HepG2 (cell line): ENCODE results near the gene PPP2R2C. TPM values are rescaled to one million over a fixed set of nuclear protein-coding genes. Genes with fewer than 3 reads are reported as not detected.

Experiments
- AGO2 ChIP-seq: fragments of 200-400 bp; formaldehyde crosslinking; optimal IDR thresholded peaks from 2 replicates; pipeline ENCODE3; 2017; ENCODE audit warnings: mild to moderate bottlenecking, low read depth, low read length, moderate library complexity
- CEBPB ChIP-seq: IDR thresholded peaks from 2 replicates; pipeline ENCODE4 v1.6.1; 2011; ENCODE audit warnings: low read depth, low read length, improper control_type of control experiment, borderline replicate concordance
- EP300 ChIP-seq, 3 experiments: sonication (generic) in 1 of 3; formaldehyde crosslinking in 1 of 3; IDR thresholded peaks; 2 replicates each; pipeline versions ENCODE4 v1.5.1 to v1.6.1; 2011 to 2020; ENCODE audit warnings: low read depth in 2 of 3, low read length in 2 of 3, borderline replicate concordance in 1 of 3, improper control_type of control experiment in 1 of 3, mild to moderate bottlenecking in 1 of 3, missing genetic modification reagents in 1 of 3, moderate library complexity in 1 of 3
- GATAD2A ChIP-seq: IDR thresholded peaks from 2 replicates; pipeline ENCODE4 v1.6.1; 2016
- HDAC1 ChIP-seq: sonication (generic); formaldehyde crosslinking; IDR thresholded peaks from 2 replicates; pipeline ENCODE4 v1.5.1; 2020; ENCODE audit warnings: mild to moderate bottlenecking, missing genetic modification reagents
- HNF4A ChIP-seq: sonication (generic); formaldehyde crosslinking; IDR thresholded peaks from 2 replicates; pipeline ENCODE4 v1.4.0; 2020; ENCODE audit warnings: missing genetic modification reagents
- IRF2 ChIP-seq: IDR thresholded peaks from 2 replicates; pipeline ENCODE4 v1.6.1; 2018; ENCODE audit warnings: missing genetic modification reagents, missing compliant biosample characterization
- MBD4 ChIP-seq: IDR thresholded peaks from 2 replicates; pipeline ENCODE4 v1.6.1; 2012; ENCODE audit warnings: low read length, inconsistent platforms, borderline replicate concordance
- MEIS1 ChIP-seq: sonication (generic); formaldehyde crosslinking; IDR thresholded peaks from 2 replicates; pipeline ENCODE4 v1.9.0; 2021; ENCODE audit warnings: mild to moderate bottlenecking, missing genetic modification reagents, moderate library complexity, borderline replicate concordance
- NFKB2 ChIP-seq: sonication (generic); formaldehyde crosslinking; IDR thresholded peaks from 2 replicates; pipeline ENCODE4 v1.4.0; 2020; ENCODE audit warnings: missing genetic modification reagents, borderline replicate concordance
- NFYC ChIP-seq: IDR thresholded peaks from 2 replicates; pipeline ENCODE4 v1.6.1; 2016; ENCODE audit warnings: missing genetic modification reagents, missing compliant biosample characterization
- NR3C1 ChIP-seq: sonication (generic); formaldehyde crosslinking; IDR thresholded peaks from 2 replicates; pipeline ENCODE4 v1.4.0; 2020; ENCODE audit warnings: missing genetic modification reagents
- RFXANK ChIP-seq: IDR thresholded peaks from 2 replicates; pipeline ENCODE4 v1.6.1; 2016
- SALL2 ChIP-seq: sonication (generic); formaldehyde crosslinking; IDR thresholded peaks from 2 replicates; pipeline ENCODE4 v1.8.1; 2023; ENCODE audit warnings: mild to moderate bottlenecking, missing genetic modification reagents, inconsistent platforms
- ZFP37 ChIP-seq: sonication (generic); formaldehyde crosslinking; IDR thresholded peaks from 2 replicates; pipeline ENCODE4 v1.4.0; 2020; ENCODE audit warnings: missing genetic modification reagents, borderline replicate concordance
- polyA plus RNA-seq, 8 experiments: library from polyadenylated mRNA; depleted of rRNA in 3 of 8; stranded (reverse) in 7 of 8; unstranded in 1 of 8; fragments of >200 nt; fragmentation: Illumina TruSeq in 4 of 8; extraction: Trizol in 4 of 8; gene quantifications; 2 replicates each; pipeline versions ENCODE4 v1.2.1 to v1.2.3, GENCODE V29; 2011 to 2016; ENCODE audit warnings: low read depth in 4 of 8, missing spikeins in 1 of 8, mixed read lengths in 1 of 8; ENCODE audit not compliant: insufficient read depth in 1 of 8
- total RNA-seq, 5 experiments: library from RNA; depleted of rRNA; stranded (reverse); fragments of >200 nt; fragmentation: Illumina TruSeq; extraction: Trizol; gene quantifications; 2 replicates each; pipeline ENCODE4 v1.2.3, GENCODE V29; 2016; ENCODE audit warnings: low read depth in 1 of 5
- TF ChIP-seq, protein P1 (sequence below): sonication (generic); formaldehyde crosslinking; IDR thresholded peaks from 2 replicates; pipeline ENCODE4 v1.8.0; 2022; ENCODE audit warnings: mild to moderate bottlenecking, missing genetic modification reagents
- TF ChIP-seq, protein P2 (sequence below): IDR thresholded peaks from 2 replicates; pipeline ENCODE4 v1.6.1; 2018; ENCODE audit warnings: missing genetic modification reagents, mild to moderate bottlenecking, missing compliant biosample characterization
- TF ChIP-seq, protein P3 (sequence below): sonication (generic); formaldehyde crosslinking; conservative IDR thresholded peaks from 2 replicates; pipeline ENCODE4 v1.8.0; 2022; ENCODE audit warnings: mild to moderate bottlenecking, moderate library complexity, missing genetic modification reagents
- TF ChIP-seq, protein P4 (sequence below): sonication (generic); formaldehyde crosslinking; IDR thresholded peaks from 2 replicates; pipeline ENCODE4 v1.5.1; 2020; ENCODE audit warnings: missing genetic modification reagents, mild to moderate bottlenecking, borderline replicate concordance
- TF ChIP-seq, protein P5 (sequence below): sonication (generic); formaldehyde crosslinking; IDR thresholded peaks from 2 replicates; pipeline ENCODE4 v1.4.0; 2020; ENCODE audit warnings: mild to moderate bottlenecking, missing genetic modification reagents
- TF ChIP-seq, protein P6 (sequence below): IDR thresholded peaks from 2 replicates; pipeline ENCODE4 v1.6.1; 2016; ENCODE audit warnings: missing compliant biosample characterization, missing genetic modification reagents, borderline replicate concordance

PPP2R2C gene
- total and polyA plus RNA-seq, 2 of the 13 experiments (the other 11 are each of a cell fraction or from before 2014, with no cell fraction given): 0.60 to 8.6 TPM

DNA sequence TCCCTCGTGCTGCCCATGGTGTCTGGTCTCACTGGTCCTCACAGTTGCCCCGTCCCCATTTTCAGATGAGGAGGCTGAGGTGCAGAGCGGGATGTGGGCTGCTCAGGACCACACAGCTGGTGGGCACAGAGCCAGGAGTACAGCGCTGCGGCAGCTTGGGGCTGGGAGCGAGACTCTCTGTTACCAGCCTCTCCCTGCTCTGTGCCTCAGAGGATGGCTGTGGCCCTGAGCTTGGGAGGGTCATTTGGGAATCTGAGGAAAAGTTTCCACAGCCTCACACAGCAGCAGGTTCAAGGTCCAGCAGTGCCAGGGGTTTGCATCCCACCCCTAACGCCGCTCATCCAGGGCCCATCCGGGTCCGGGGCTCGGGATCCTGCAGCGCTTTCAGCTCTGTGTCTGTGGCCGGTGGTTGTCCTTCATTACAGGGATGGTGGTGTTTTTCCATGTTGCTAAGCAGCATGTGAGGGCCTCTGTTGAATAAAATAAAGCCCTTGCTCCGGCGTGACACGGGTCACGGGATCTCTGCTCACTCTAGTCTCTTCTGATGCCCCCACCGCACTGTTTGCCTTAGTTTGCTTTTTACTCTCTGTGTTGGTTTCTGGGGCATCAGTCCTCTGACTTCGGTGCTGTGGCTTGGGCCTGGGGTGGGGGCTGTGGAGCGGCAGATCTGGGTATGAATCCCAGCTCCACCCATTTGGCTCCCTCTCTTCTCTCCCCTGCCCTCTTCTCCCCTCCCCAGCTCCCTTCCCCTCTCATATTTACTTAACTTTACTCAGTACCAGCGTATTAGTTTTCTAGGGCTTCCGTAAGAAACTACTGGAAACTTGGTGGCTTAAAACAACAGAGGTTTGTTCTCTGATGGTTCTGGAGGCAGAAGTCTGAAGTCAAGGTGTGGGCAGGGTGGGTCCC lies 196.3 kb downstream of the PPP2R2C start (continued):
- peak; percentile 13 to 19; a peak in 2 of 4 replicates for TF ChIP-seq EP300 (IDR thresholded peaks at IDR 0.05; ENCODE audit: low read depth in 2 of 2, low read length in 2 of 2)
- TF ChIP-seq EP300 (CRISPR knock-in tag; IDR thresholded peaks at IDR 0.05; ENCODE audit: borderline replicate concordance): no peak
- peak; percentile 34; the same call in 1 of the 2 replicates for TF ChIP-seq IRF2 (CRISPR knock-in tag)
- no peak for TF ChIP-seq ZFP37 (CRISPR knock-in tag)
- no peak for TF ChIP-seq MBD4
- no peak for TF ChIP-seq NR3C1
- 0 out of 2 replicates have a peak, but pooled peaks have one; percentile 38 for TF ChIP-seq MEIS1 (CRISPR knock-in tag)
- TF ChIP-seq CEBPB: no peak
- TF ChIP-seq, protein P1, sequence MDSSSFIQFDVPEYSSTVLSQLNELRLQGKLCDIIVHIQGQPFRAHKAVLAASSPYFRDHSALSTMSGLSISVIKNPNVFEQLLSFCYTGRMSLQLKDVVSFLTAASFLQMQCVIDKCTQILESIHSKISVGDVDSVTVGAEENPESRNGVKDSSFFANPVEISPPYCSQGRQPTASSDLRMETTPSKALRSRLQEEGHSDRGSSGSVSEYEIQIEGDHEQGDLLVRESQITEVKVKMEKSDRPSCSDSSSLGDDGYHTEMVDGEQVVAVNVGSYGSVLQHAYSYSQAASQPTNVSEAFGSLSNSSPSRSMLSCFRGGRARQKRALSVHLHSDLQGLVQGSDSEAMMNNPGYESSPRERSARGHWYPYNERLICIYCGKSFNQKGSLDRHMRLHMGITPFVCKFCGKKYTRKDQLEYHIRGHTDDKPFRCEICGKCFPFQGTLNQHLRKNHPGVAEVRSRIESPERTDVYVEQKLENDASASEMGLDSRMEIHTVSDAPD (CRISPR knock-in tag): no peak
- TF ChIP-seq NFKB2 (CRISPR knock-in tag): peak; percentile 67; the same call in 1 of the 2 replicates
- no peak for TF ChIP-seq HDAC1 (CRISPR knock-in tag)
- no peak; the same call in 1 of the 2 replicates for TF ChIP-seq RFXANK
- TF ChIP-seq, protein P2, sequence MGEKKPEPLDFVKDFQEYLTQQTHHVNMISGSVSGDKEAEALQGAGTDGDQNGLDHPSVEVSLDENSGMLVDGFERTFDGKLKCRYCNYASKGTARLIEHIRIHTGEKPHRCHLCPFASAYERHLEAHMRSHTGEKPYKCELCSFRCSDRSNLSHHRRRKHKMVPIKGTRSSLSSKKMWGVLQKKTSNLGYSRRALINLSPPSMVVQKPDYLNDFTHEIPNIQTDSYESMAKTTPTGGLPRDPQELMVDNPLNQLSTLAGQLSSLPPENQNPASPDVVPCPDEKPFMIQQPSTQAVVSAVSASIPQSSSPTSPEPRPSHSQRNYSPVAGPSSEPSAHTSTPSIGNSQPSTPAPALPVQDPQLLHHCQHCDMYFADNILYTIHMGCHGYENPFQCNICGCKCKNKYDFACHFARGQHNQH (CRISPR knock-in tag): peak; percentile 51; the same call in 1 of the 2 replicates
- TF ChIP-seq, protein P3, sequence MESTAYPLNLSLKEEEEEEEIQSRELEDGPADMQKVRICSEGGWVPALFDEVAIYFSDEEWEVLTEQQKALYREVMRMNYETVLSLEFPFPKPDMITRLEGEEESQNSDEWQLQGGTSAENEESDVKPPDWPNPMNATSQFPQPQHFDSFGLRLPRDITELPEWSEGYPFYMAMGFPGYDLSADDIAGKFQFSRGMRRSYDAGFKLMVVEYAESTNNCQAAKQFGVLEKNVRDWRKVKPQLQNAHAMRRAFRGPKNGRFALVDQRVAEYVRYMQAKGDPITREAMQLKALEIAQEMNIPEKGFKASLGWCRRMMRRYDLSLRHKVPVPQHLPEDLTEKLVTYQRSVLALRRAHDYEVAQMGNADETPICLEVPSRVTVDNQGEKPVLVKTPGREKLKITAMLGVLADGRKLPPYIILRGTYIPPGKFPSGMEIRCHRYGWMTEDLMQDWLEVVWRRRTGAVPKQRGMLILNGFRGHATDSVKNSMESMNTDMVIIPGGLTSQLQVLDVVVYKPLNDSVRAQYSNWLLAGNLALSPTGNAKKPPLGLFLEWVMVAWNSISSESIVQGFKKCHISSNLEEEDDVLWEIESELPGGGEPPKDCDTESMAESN (CRISPR knock-in tag): peak; percentile 57; the same call in 1 of the 2 replicates
- TF ChIP-seq AGO2: peak; percentile 73
- TF ChIP-seq SALL2 (CRISPR knock-in tag): no peak
- TF ChIP-seq GATAD2A (CRISPR knock-in tag): 0 out of 2 replicates have a peak, but pooled peaks have one; percentile 29
- TF ChIP-seq, protein P4, sequence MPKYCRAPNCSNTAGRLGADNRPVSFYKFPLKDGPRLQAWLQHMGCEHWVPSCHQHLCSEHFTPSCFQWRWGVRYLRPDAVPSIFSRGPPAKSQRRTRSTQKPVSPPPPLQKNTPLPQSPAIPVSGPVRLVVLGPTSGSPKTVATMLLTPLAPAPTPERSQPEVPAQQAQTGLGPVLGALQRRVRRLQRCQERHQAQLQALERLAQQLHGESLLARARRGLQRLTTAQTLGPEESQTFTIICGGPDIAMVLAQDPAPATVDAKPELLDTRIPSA (CRISPR knock-in tag): no peak
- no peak for TF ChIP-seq NFYC (CRISPR knock-in tag)
- TF ChIP-seq, protein P5, sequence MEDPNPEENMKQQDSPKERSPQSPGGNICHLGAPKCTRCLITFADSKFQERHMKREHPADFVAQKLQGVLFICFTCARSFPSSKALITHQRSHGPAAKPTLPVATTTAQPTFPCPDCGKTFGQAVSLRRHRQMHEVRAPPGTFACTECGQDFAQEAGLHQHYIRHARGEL: no peak
- TF ChIP-seq HNF4A (CRISPR knock-in tag): peak; percentile 81
- TF ChIP-seq, protein P6, sequence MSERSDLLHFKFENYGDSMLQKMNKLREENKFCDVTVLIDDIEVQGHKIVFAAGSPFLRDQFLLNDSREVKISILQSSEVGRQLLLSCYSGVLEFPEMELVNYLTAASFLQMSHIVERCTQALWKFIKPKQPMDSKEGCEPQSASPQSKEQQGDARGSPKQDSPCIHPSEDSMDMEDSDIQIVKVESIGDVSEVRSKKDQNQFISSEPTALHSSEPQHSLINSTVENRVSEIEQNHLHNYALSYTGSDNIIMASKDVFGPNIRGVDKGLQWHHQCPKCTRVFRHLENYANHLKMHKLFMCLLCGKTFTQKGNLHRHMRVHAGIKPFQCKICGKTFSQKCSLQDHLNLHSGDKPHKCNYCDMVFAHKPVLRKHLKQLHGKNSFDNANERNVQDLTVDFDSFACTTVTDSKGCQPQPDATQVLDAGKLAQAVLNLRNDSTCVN (CRISPR knock-in tag): 0 out of 2 replicates have a peak, but pooled peaks have one; percentile 7
